Liver (tissue), 3 donors: ENCODE data around the gene ECHDC3.

Source experiments
- CTCF ChIP-seq: fragments of 150-350 bp; IDR thresholded peaks from 2 replicates; pipeline ENCODE4 v1.5.1; 2017; ENCODE audit warnings: improper control_type of control experiment, low read depth, low read length; ENCODE audit not compliant: missing input control
- HNF4G ChIP-seq: IDR thresholded peaks from 2 replicates; pipeline ENCODE4 v1.6.1; 2016; ENCODE audit warnings: antibody characterized with exemption
- donor health status: healthy.
- donor health status: healthy.

- no peak for TF ChIP-seq HNF4G
- TF ChIP-seq CTCF, result no peak
These were observed 71.0 kb downstream of the ECHDC3 start for GRCh38 chr10:11813177-11813576.
